Caco-2 (cell line): ENCODE data around the gene CFAP221. TPM values are rescaled to one million over a fixed set of nuclear protein-coding genes. Genes with fewer than 3 reads are reported as not detected.
A peak's percentile ranks its signal among the peaks of the same experiment; 100 is the strongest.

Experiments
- BruUV-seq: library from RNA; stranded (reverse); fragments of 400-500 nt; replicated peaks from 2 replicates; lab custom pipeline; 2021; lab: Mats Ljungman, UMichigan
- CTCF ChIA-PET: fragments of 300-600 bp; sonication (Branson Sonifier 250); formaldehyde crosslinking; loops from one replicate; lab custom pipeline; 2022; ENCODE audit warnings: antibody characterized with exemption; lab: Charles Lee
- POLR2A ChIA-PET: fragments of 300-600 bp; sonication (Branson Sonifier 250); formaldehyde crosslinking; loops from one replicate; lab custom pipeline; 2022; ENCODE audit warnings: antibody characterized with exemption; lab: Charles Lee
- DNase-seq, 2 experiments: peaks; one replicate each; pipeline versions ENCODE4 v3.0.0 to v3.0.0-alpha.2; 2020 to 2022
- H3K27me3 ChIP-seq: replicated peaks from 2 replicates; pipeline ENCODE4 v1.6.0; 2011; ENCODE audit warnings: low read length; ENCODE audit not compliant: control insufficient read depth, insufficient read depth
- H3K36me3 ChIP-seq: 2 replicates; pipeline ENCODE4 v1.5.1; 2011; ENCODE audit warnings: low read length; ENCODE audit not compliant: control insufficient read depth, insufficient read depth
- H3K4me1 ChIP-seq: fragments of 250-450 bp; sonication (Bioruptor Pico); 2 replicates; pipeline ENCODE4 v1.5.1; 2020; ENCODE audit warnings: mild to moderate bottlenecking
- H3K4me3 ChIP-seq: 2 replicates; pipeline ENCODE4 v1.5.1; 2011; ENCODE audit warnings: low read depth, mild to moderate bottlenecking, control low read depth, low read length
- H3K9me3 ChIP-seq: fragments of 250-450 bp; sonication (Bioruptor Pico); 2 replicates; pipeline ENCODE4 v1.5.1; 2020; ENCODE audit warnings: mild to moderate bottlenecking, moderate library complexity
- H3K27ac Mint-ChIP-seq: one replicate; pipeline ENCODE4 v1.8.0; 2022; ENCODE audit warnings: mixed read lengths; ENCODE audit not compliant: unreplicated experiment
- H3K27me3 Mint-ChIP-seq: one replicate; pipeline ENCODE4 v1.8.0; 2022; ENCODE audit warnings: mixed read lengths; ENCODE audit not compliant: insufficient read depth, unreplicated experiment
- H3K36me3 Mint-ChIP-seq: one replicate; pipeline ENCODE4 v1.8.0; 2022; ENCODE audit warnings: mild to moderate bottlenecking, mixed read lengths; ENCODE audit not compliant: insufficient read depth, unreplicated experiment
- H3K4me1 Mint-ChIP-seq: one replicate; pipeline ENCODE4 v1.8.0; 2022; ENCODE audit warnings: low read depth, mixed read lengths; ENCODE audit not compliant: unreplicated experiment
- H3K4me3 Mint-ChIP-seq: one replicate; pipeline ENCODE4 v1.8.0; 2022; ENCODE audit warnings: mild to moderate bottlenecking, moderate library complexity, mixed read lengths; ENCODE audit not compliant: unreplicated experiment
- H3K9me3 Mint-ChIP-seq: one replicate; pipeline ENCODE4 v1.8.0; 2022; ENCODE audit warnings: mixed read lengths; ENCODE audit not compliant: unreplicated experiment
- CTCF ChIP-seq, 2 experiments: fragments of 200-600 bp in 1 of 2; IDR thresholded peaks; 1 replicate in 1 of 2; 2 replicates in 1 of 2; pipeline versions ENCODE4 v1.5.1 to v1.8.0; 2011 to 2022; ENCODE audit warnings: antibody characterized with exemption in 1 of 2, control low read depth in 1 of 2, inconsistent platforms in 1 of 2, low read depth in 1 of 2, low read length in 1 of 2, mild to moderate bottlenecking in 1 of 2, moderate library complexity in 1 of 2; ENCODE audit not compliant: insufficient read depth in 1 of 2, severe bottlenecking in 1 of 2, unreplicated experiment in 1 of 2
- intact Hi-C: fragments of 100-400 bp; cut with micrococcal nuclease; formaldehyde crosslinking; loops from one replicate; pipeline ENCODE4 v1.10.0; 2022; ENCODE audit not compliant: unreplicated experiment
- total RNA-seq: library from RNA; stranded (reverse); gene quantifications from 2 replicates; pipeline ENCODE4 v1.2.3, GENCODE V29; 2022

The CFAP221 gene
- total RNA-seq, 1 experiment from 2014 or later, result not detected

- H3K27me3 ChIP-seq, result no peaks in the 10 kb centered on the region
- intact Hi-C loops, result loop anchor here (1.0 kb wide), 1 partner anchor 38 kb away; no protein-coding TSS in a partner anchor
- H3K4me1 ChIP-seq, result 0 out of 2 replicates have a peak, but pooled peaks cover 10% of the 10 kb centered on the region
- no peaks in the 10 kb centered on the region for H3K9me3 ChIP-seq
- H3K9me3 Mint-ChIP-seq, result no peaks in the 10 kb centered on the region
- no peak for DNase-seq
- peak overlapping the region; percentile 50 for H3K27ac Mint-ChIP-seq
- H3K4me3 Mint-ChIP-seq, result peak overlapping the region; percentile 92
- CTCF ChIA-PET, result interaction anchor here (0.6 to 1.0 kb wide), 4 partner anchors 15 to 1564 kb away, joined by 3 to 11 read pairs (median 4); no protein-coding TSS in a partner anchor
- H3K4me3 ChIP-seq, result peak overlapping the region; percentile 93
- H3K36me3 Mint-ChIP-seq, result peaks cover 21% of the 10 kb centered on the region
- no peaks in the 10 kb centered on the region; the same call in 1 of the 2 replicates for H3K36me3 ChIP-seq
- BruUV-seq, result no TSS peak
- POLR2A ChIA-PET, result interaction anchor here (0.7 kb wide), 1 partner anchor 81 kb away, joined by 12 read pairs; no protein-coding TSS in a partner anchor
- no peak for TF ChIP-seq CTCF (IDR thresholded peaks at IDR 0.05; ENCODE audit: insufficient read depth in 1 of 2, low read depth in 1 of 2, low read length in 1 of 2, severe bottlenecking in 1 of 2, unreplicated experiment in 1 of 2)
- no peaks in the 10 kb centered on the region for H3K4me1 Mint-ChIP-seq
- no peaks in the 10 kb centered on the region for H3K27me3 Mint-ChIP-seq
Observed at GRCh38 chr2:119679526-119679837, 135.2 kb downstream of the CFAP221 start.

- Histone ChIP-seq H3K36me3 (no peaks in the 10 kb centered on the region; the same call in 1 of the 2 replicates), H3K4me3 (peak overlapping the region; percentile 93), H3K4me1 (0 out of 2 replicates have a peak, but pooled peaks cover 10% of the 10 kb centered on the region), H3K27me3 (no peaks in the 10 kb centered on the region), H3K9me3 (no peaks in the 10 kb centered on the region)
- Mint-ChIP-seq H3K9me3 (no peaks in the 10 kb centered on the region), H3K27me3 (no peaks in the 10 kb centered on the region), H3K4me1 (no peaks in the 10 kb centered on the region), H3K36me3 (peaks cover 21% of the 10 kb centered on the region), H3K4me3 (peak overlapping the region; percentile 92), H3K27ac (peak overlapping the region; percentile 50)
- POLR2A ChIA-PET, result no interaction called here
- intact Hi-C loops, result loop anchor here (1.0 kb wide), 1 partner anchor 39 kb away; no protein-coding TSS in a partner anchor
- BruUV-seq, result no TSS peak
- no peak for TF ChIP-seq CTCF (IDR thresholded peaks at IDR 0.05; ENCODE audit: insufficient read depth in 1 of 2, low read depth in 1 of 2, low read length in 1 of 2, severe bottlenecking in 1 of 2, unreplicated experiment in 1 of 2)
- CTCF ChIA-PET, result no interaction called here
- no peak for DNase-seq
Observed at GRCh38 chr2:119679846-119680245, 135.6 kb downstream of the CFAP221 start.

- Mint-ChIP-seq H3K36me3 (peaks cover 22% of the 10 kb centered on the region), H3K9me3 (no peaks in the 10 kb centered on the region), H3K4me3 (peak overlapping the region; percentile 92), H3K4me1 (no peaks in the 10 kb centered on the region), H3K27ac (no peak overlapping the region), H3K27me3 (no peaks in the 10 kb centered on the region)
- BruUV-seq, result no TSS peak
- Histone ChIP-seq H3K4me1 (0 out of 2 replicates have a peak, but pooled peaks cover 10% of the 10 kb centered on the region), H3K36me3 (no peaks in the 10 kb centered on the region; the same call in 1 of the 2 replicates), H3K9me3 (no peaks in the 10 kb centered on the region), H3K4me3 (no peak overlapping the region; the same call in 1 of the 2 replicates), H3K27me3 (no peaks in the 10 kb centered on the region)
- ChIA-PET CTCF (no interaction called here), POLR2A (no interaction called here)
- no peak for DNase-seq
- TF ChIP-seq CTCF (IDR thresholded peaks at IDR 0.05; ENCODE audit: insufficient read depth in 1 of 2, low read depth in 1 of 2, low read length in 1 of 2, severe bottlenecking in 1 of 2, unreplicated experiment in 1 of 2), result no peak
- intact Hi-C loops, result no loop called here
Observed at GRCh38 chr2:119680457-119681202, 136.4 kb downstream of the CFAP221 start.
